Neural cell (in vitro differentiated cells): ENCODE results near the gene RBM5. TPM values are rescaled to one million over a fixed set of nuclear protein-coding genes. Genes with fewer than 3 reads are reported as not detected.

Source experiments
- H2AFZ ChIP-seq: fragments of 200-600, 300-800 bp; sonication (generic), shearing (Covaris generic); 2 replicates; pipeline ENCODE4 v1.6.0; 2014; ENCODE audit warnings: low read depth, mild to moderate bottlenecking, antibody characterized with exemption, low read length, moderate library complexity
- H3F3A ChIP-seq: fragments of 200-600 bp; shearing (Covaris generic); 2 replicates; pipeline ENCODE4 v1.6.1; 2016; ENCODE audit warnings: mild to moderate bottlenecking, moderate library complexity, mixed read lengths, antibody characterized with exemption, low read length; ENCODE audit not compliant: insufficient read depth, poor library complexity, severe bottlenecking
- H3K27ac ChIP-seq: fragments of 200-600, 300-800 bp; sonication (generic), shearing (Covaris generic); 2 replicates; pipeline ENCODE4 v1.5.1; 2014; ENCODE audit warnings: mild to moderate bottlenecking, low read length, moderate library complexity
- H3K27me3 ChIP-seq: fragments of 300-800, 200-600 bp; sonication (generic), shearing (Covaris generic); 2 replicates; pipeline ENCODE4 v1.6.0; 2014; ENCODE audit warnings: mild to moderate bottlenecking, low read depth, low read length, moderate library complexity; ENCODE audit not compliant: insufficient read depth
- H3K36me3 ChIP-seq: fragments of 300-800, 200-600 bp; sonication (generic), shearing (Covaris generic); 2 replicates; pipeline ENCODE4 v1.5.1; 2014; ENCODE audit warnings: mild to moderate bottlenecking, antibody characterized with exemption, low read length, moderate library complexity; ENCODE audit not compliant: insufficient read depth
- H3K4me2 ChIP-seq: fragments of 300-800, 200-600 bp; sonication (generic), shearing (Covaris generic); 2 replicates; pipeline ENCODE4 v1.6.0; 2014; ENCODE audit warnings: mild to moderate bottlenecking, low read length
- H3K4me3 ChIP-seq: fragments of 300-800, 200-600 bp; sonication (generic), shearing (Covaris generic); 2 replicates; pipeline ENCODE4 v1.5.1; 2014; ENCODE audit warnings: mild to moderate bottlenecking, low read length, moderate library complexity
- H3K79me2 ChIP-seq: fragments of 200-600 bp; shearing (Covaris generic); replicated peaks from 2 replicates; pipeline ENCODE4 v1.6.0; 2014; ENCODE audit warnings: mild to moderate bottlenecking, low read length, moderate library complexity; ENCODE audit not compliant: insufficient read depth
- H3K9ac ChIP-seq: fragments of 300-800, 200-600 bp; sonication (generic), shearing (Covaris generic); 2 replicates; pipeline ENCODE4 v1.6.1; 2016; ENCODE audit warnings: mild to moderate bottlenecking, low read length, mixed read lengths
- H3K9me2 ChIP-seq: fragments of 200-600 bp; shearing (Covaris generic); 2 replicates; pipeline ENCODE4 v1.6.1; 2016; ENCODE audit warnings: mild to moderate bottlenecking, low read length, mixed read lengths; ENCODE audit not compliant: insufficient read depth
- H3K9me3 ChIP-seq: fragments of 200-600, 300-800 bp; sonication (generic), shearing (Covaris generic); 2 replicates; pipeline ENCODE4 v1.6.1; 2016; ENCODE audit warnings: mild to moderate bottlenecking, mixed run types, low read length, moderate library complexity, mixed read lengths
- H4K20me1 ChIP-seq: fragments of 200-600 bp; shearing (Covaris generic); 2 replicates; pipeline ENCODE4 v1.6.1; 2016; ENCODE audit warnings: mild to moderate bottlenecking, mixed run types; ENCODE audit not compliant: insufficient read depth
- EP300 ChIP-seq: fragments of 450-650 bp; conservative IDR thresholded peaks from 2 replicates; pipeline ENCODE4 v1.6.1; 2014; ENCODE audit warnings: antibody characterized with exemption, mild to moderate bottlenecking, moderate library complexity; ENCODE audit not compliant: poor library complexity, severe bottlenecking
- EZH2 ChIP-seq: fragments of 200-600, 300-800 bp; shearing (Covaris generic), sonication (generic); IDR thresholded peaks from 2 replicates; pipeline ENCODE4 v1.6.1; 2014; ENCODE audit warnings: antibody characterized with exemption, low read length, borderline replicate concordance, mild to moderate bottlenecking; ENCODE audit not compliant: insufficient read depth, poor library complexity, severe bottlenecking
- MXI1 ChIP-seq: fragments of 450-650 bp; conservative IDR thresholded peaks from 2 replicates; pipeline ENCODE4 v1.6.1; 2014; ENCODE audit warnings: antibody characterized with exemption, mild to moderate bottlenecking; ENCODE audit not compliant: poor library complexity, severe bottlenecking
- POLR2AphosphoS5 ChIP-seq: IDR thresholded peaks from 2 replicates; pipeline ENCODE4 v1.6.1; 2012
- RAD21 ChIP-seq: fragments of 450-650 bp; conservative IDR thresholded peaks from 2 replicates; pipeline ENCODE4 v1.6.1; 2014; ENCODE audit warnings: antibody characterized with exemption, mild to moderate bottlenecking, moderate library complexity
- REST ChIP-seq: IDR thresholded peaks from 2 replicates; pipeline ENCODE4 v1.6.1; 2012; ENCODE audit warnings: borderline replicate concordance
- SMC3 ChIP-seq: fragments of 450-650 bp; conservative IDR thresholded peaks from 2 replicates; pipeline ENCODE4 v1.6.1; 2014; ENCODE audit warnings: antibody characterized with exemption, mild to moderate bottlenecking, moderate library complexity; ENCODE audit not compliant: poor library complexity
- TAF1 ChIP-seq: IDR thresholded peaks from 2 replicates; pipeline ENCODE4 v1.6.1; 2012; ENCODE audit warnings: low read depth
- polyA plus RNA-seq: library from polyadenylated mRNA; depleted of rRNA; stranded (reverse); fragments of >200 nt; gene quantifications from 2 replicates; pipeline ENCODE4 v1.2.3, GENCODE V29; 2014
- TF ChIP-seq, protein P1 (sequence below): fragments of 450-650 bp; IDR thresholded peaks from 2 replicates; pipeline ENCODE4 v1.5.1; 2014; ENCODE audit warnings: antibody characterized with exemption, mild to moderate bottlenecking, moderate library complexity; ENCODE audit not compliant: poor library complexity, severe bottlenecking

The RBM5 gene
- polyA plus RNA-seq, 1 donor from 2014 or later, result 632 TPM

DNA sequence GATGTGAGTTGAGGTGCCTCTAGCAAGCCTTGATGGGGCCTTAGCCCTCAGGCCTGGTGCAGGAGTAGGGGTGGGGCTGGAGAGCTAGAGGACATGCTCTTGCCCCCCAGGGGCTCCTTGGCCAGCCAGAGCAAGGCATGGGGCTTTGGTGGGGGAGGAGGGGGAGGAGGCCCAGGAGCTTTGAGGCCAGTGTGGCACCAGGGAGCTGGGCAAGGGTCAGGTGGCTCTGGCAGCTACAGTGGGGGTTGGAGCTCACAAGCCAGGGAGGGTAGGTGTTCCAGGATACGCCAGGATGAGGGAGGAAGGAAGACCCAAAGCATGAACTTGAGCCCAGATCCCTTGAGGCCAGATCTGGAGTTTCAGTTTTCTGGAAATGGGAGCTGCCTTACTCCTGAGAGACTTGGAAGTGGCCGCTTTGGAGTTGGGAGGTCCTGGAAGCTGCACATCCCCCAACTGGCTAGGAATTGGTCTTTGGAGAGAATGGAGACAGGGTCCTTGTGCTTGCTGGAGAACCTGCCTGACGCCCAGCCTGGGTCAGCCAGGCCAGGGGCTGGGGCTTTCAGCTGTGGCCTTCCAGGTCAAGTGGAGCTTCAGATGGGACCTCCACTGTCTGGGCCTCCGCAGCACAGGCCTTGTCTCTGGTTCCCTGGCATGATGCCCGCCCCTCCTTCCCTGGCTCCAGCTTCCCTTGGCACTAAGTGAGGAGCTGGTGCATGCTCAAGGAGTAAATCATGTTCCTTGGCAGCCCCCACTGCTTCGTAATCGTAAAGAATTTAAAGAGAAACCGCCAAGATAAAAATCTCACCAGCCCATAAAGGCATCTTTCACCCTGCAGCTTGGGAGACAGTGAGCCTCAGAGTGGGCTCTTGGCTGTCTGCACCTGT, 75.1 kb downstream of the RBM5 start:
- H3K9ac ChIP-seq, result no peak overlapping the region
- H3K4me2 ChIP-seq, result no peak overlapping the region
- H3F3A ChIP-seq, result no peaks in the 10 kb centered on the region
- no peaks in the 10 kb centered on the region for H4K20me1 ChIP-seq
- H3K4me3 ChIP-seq, result no peak overlapping the region
- H3K27me3 ChIP-seq, result no peaks in the 10 kb centered on the region
- no peaks in the 10 kb centered on the region for H3K9me2 ChIP-seq
- no peak overlapping the region for H3K27ac ChIP-seq
- no peaks in the 10 kb centered on the region for H3K36me3 ChIP-seq
- no peak for TF ChIP-seq EP300
- TF ChIP-seq EZH2, result no peak
- TF ChIP-seq, protein P1, sequence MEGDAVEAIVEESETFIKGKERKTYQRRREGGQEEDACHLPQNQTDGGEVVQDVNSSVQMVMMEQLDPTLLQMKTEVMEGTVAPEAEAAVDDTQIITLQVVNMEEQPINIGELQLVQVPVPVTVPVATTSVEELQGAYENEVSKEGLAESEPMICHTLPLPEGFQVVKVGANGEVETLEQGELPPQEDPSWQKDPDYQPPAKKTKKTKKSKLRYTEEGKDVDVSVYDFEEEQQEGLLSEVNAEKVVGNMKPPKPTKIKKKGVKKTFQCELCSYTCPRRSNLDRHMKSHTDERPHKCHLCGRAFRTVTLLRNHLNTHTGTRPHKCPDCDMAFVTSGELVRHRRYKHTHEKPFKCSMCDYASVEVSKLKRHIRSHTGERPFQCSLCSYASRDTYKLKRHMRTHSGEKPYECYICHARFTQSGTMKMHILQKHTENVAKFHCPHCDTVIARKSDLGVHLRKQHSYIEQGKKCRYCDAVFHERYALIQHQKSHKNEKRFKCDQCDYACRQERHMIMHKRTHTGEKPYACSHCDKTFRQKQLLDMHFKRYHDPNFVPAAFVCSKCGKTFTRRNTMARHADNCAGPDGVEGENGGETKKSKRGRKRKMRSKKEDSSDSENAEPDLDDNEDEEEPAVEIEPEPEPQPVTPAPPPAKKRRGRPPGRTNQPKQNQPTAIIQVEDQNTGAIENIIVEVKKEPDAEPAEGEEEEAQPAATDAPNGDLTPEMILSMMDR, result no peak
- no peak for TF ChIP-seq POLR2AphosphoS5
- no peak for TF ChIP-seq RAD21
- TF ChIP-seq SMC3, result no peak
- no peak for TF ChIP-seq REST
- TF ChIP-seq TAF1, result no peak
- no peak for TF ChIP-seq MXI1
- no peak overlapping the region for H2AFZ ChIP-seq
- no peaks in the 10 kb centered on the region for H3K79me2 ChIP-seq
- no peaks in the 10 kb centered on the region for H3K9me3 ChIP-seq

GRCh38 chr3:50164481-50164880, 75.8 kb downstream of the RBM5 start:
- no peak for TF ChIP-seq MXI1
- TF ChIP-seq EZH2, result no peak
- TF ChIP-seq EP300, result no peak
- TF ChIP-seq TAF1, result no peak
- TF ChIP-seq, protein P1, result no peak
- TF ChIP-seq REST, result no peak
- Histone ChIP-seq H3K9ac (no peak overlapping the region), H3K9me2 (no peaks in the 10 kb centered on the region), H3K79me2 (no peaks in the 10 kb centered on the region), H2AFZ (no peak overlapping the region), H3K27me3 (no peaks in the 10 kb centered on the region), H3K4me3 (no peak overlapping the region), H3K9me3 (no peaks in the 10 kb centered on the region), H3F3A (no peaks in the 10 kb centered on the region), H4K20me1 (no peaks in the 10 kb centered on the region), H3K27ac (no peak overlapping the region), H3K4me2 (no peak overlapping the region), H3K36me3 (no peaks in the 10 kb centered on the region)
